Liver (tissue), 9 donors: Measurements from ENCODE around the gene TNPO3. TPM values are rescaled to one million over a fixed set of nuclear protein-coding genes. Genes with fewer than 3 reads are reported as not detected.

Source experiments
- DNase-seq: peaks from one replicate; pipeline ENCODE4 v3.0.0-alpha.2; 2017; ENCODE audit warnings: low spot score
- H3K27ac ChIP-seq, 2 donors: one replicate each; pipeline ENCODE4 v1.7.0; 2013; ENCODE audit warnings: inconsistent platforms in 2 of 2, low read length in 2 of 2, control low read depth in 1 of 2, low read depth in 1 of 2, mild to moderate bottlenecking in 1 of 2
- H3K27me3 ChIP-seq, 4 donors: one replicate each; pipeline versions ENCODE4 v1.6.1 to v1.7.0; 2013; ENCODE audit warnings: low read length in 3 of 4, inconsistent platforms in 1 of 4, mild to moderate bottlenecking in 1 of 4, moderate library complexity in 1 of 4; ENCODE audit not compliant: control insufficient read depth in 4 of 4, insufficient read depth in 4 of 4
- H3K36me3 ChIP-seq, 4 donors: one replicate each; pipeline versions ENCODE4 v1.6.1 to v1.7.0; 2013; ENCODE audit warnings: low read length in 3 of 4, mild to moderate bottlenecking in 3 of 4, low read depth in 1 of 4, moderate library complexity in 1 of 4; ENCODE audit not compliant: control insufficient read depth in 4 of 4, insufficient read depth in 3 of 4
- H3K4me1 ChIP-seq, 4 donors: one replicate each; pipeline versions ENCODE4 v1.6.1 to v1.7.0; 2013; ENCODE audit warnings: low read length in 3 of 4, mild to moderate bottlenecking in 3 of 4, moderate library complexity in 1 of 4; ENCODE audit not compliant: control insufficient read depth in 4 of 4, insufficient read depth in 4 of 4
- H3K4me3 ChIP-seq, 3 donors: one replicate each; pipeline versions ENCODE4 v1.6.1 to v1.7.0; 2013; ENCODE audit warnings: low read length in 3 of 3, control low read depth in 1 of 3, low read depth in 1 of 3, mild to moderate bottlenecking in 1 of 3
- H3K9ac ChIP-seq, 2 donors: one replicate each; pipeline ENCODE4 v1.7.0; 2013; ENCODE audit warnings: low read length in 2 of 2, mild to moderate bottlenecking in 2 of 2, moderate library complexity in 2 of 2, control low read depth in 1 of 2, low read depth in 1 of 2
- H3K9me3 ChIP-seq, 4 donors: one replicate each; pipeline versions ENCODE4 v1.6.1 to v1.7.0; 2013; ENCODE audit warnings: low read length in 3 of 4; ENCODE audit not compliant: control insufficient read depth in 4 of 4
- CTCF ChIP-seq: fragments of 150-350 bp; IDR thresholded peaks from 2 replicates; pipeline ENCODE4 v1.5.1; 2017; ENCODE audit warnings: improper control_type of control experiment, low read depth, low read length; ENCODE audit not compliant: missing input control
- FOXA1 ChIP-seq: IDR thresholded peaks from 2 replicates; pipeline ENCODE4 v1.6.1; 2016; ENCODE audit warnings: antibody characterized with exemption
- FOXA2 ChIP-seq: IDR thresholded peaks from 2 replicates; pipeline ENCODE4 v1.6.1; 2016; ENCODE audit warnings: antibody characterized with exemption
- GABPA ChIP-seq, 2 donors: IDR thresholded peaks in 1 of 2; conservative IDR thresholded peaks in 1 of 2; 2 replicates each; pipeline ENCODE4 v1.6.1; 2016; ENCODE audit warnings: antibody characterized with exemption in 2 of 2, mild to moderate bottlenecking in 1 of 2, moderate library complexity in 1 of 2
- HNF4A ChIP-seq, 2 donors: conservative IDR thresholded peaks; 2 replicates each; pipeline ENCODE4 v1.6.1; 2016; ENCODE audit warnings: antibody characterized with exemption in 2 of 2, mild to moderate bottlenecking in 2 of 2
- NR2F2 ChIP-seq: IDR thresholded peaks from 2 replicates; pipeline ENCODE4 v1.6.1; 2016; ENCODE audit warnings: antibody characterized with exemption
- RAD21 ChIP-seq, 2 donors: IDR thresholded peaks; 2 replicates each; pipeline ENCODE4 v1.6.1; 2016; ENCODE audit warnings: antibody characterized with exemption in 2 of 2, mild to moderate bottlenecking in 2 of 2
- REST ChIP-seq: IDR thresholded peaks from 2 replicates; pipeline ENCODE4 v1.6.1; 2016; ENCODE audit warnings: antibody characterized with exemption, mild to moderate bottlenecking
- RXRA ChIP-seq, 2 donors: IDR thresholded peaks; 2 replicates each; pipeline ENCODE4 v1.6.1; 2017 to 2018; ENCODE audit warnings: antibody characterized with exemption in 2 of 2, mild to moderate bottlenecking in 1 of 2
- SP1 ChIP-seq: IDR thresholded peaks from 2 replicates; pipeline ENCODE4 v1.6.1; 2018; ENCODE audit warnings: antibody characterized with exemption, mild to moderate bottlenecking
- TAF1 ChIP-seq: conservative IDR thresholded peaks from 2 replicates; pipeline ENCODE4 v1.6.1; 2016; ENCODE audit warnings: antibody characterized with exemption, mild to moderate bottlenecking
- YY1 ChIP-seq: IDR thresholded peaks from 2 replicates; pipeline ENCODE4 v1.6.1; 2016; ENCODE audit warnings: antibody characterized with exemption, mild to moderate bottlenecking
- WGBS: extraction: QIAGEN DNeasy Blood & Tissue Kit; methylation state at CpG from one replicate; pipeline ENCODE4 v1.1.7; 2013; 5-methylcytosine and 5-hydroxymethylcytosine counted together
- polyA plus RNA-seq, 2 donors: library from polyadenylated mRNA; stranded (reverse) in 1 of 2; unstranded in 1 of 2; fragments of 200-250 nt in 1 of 2; fragments of >200 nt in 1 of 2; fragmentation: Nextera tagmentation in 1 of 2; extraction: Ambion mirVana in 1 of 2; gene quantifications; one replicate each; pipeline versions ENCODE4 v1.2.1 to v1.2.3, GENCODE V29; 2013 to 2015
- total RNA-seq, 2 donors: library from RNA; depleted of rRNA; stranded (reverse); fragments of >200 nt; gene quantifications; one replicate each; pipeline ENCODE4 v1.2.3, GENCODE V29; 2014
- donor health status: healthy.
- donor health status: healthy.
- donor health status: healthy.
- donor health status: healthy.
- donor health status: healthy.

Gene TNPO3
- total and polyA plus RNA-seq, 4 donors, result 9.2 to 38.9 (median 20.0) TPM

GRCh38 chr7:129091484-129092002 lies 36.6 kb upstream of the TNPO3 start:
- H3K4me1 ChIP-seq, result peaks cover 3 to 20% (median 13%) of the 10 kb centered on the region in 4 donors
- no peaks in the 10 kb centered on the region for H3K27me3 ChIP-seq
- H3K36me3 ChIP-seq, result no peaks in the 10 kb centered on the region
- peak overlapping the region in 1 of 2 donors; percentile 41 for H3K27ac ChIP-seq
- no peak overlapping the region for H3K9ac ChIP-seq
- 4% methylated on average over 11 of the region's 11 CpGs for WGBS
- DNase-seq, result peak; percentile 88
- peak in 1 of 2 donors; percentile 45 for TF ChIP-seq GABPA (IDR thresholded peaks at IDR 0.05 in 1 of 2, conservative IDR thresholded peaks at IDR 0.05 in 1 of 2)
- TF ChIP-seq CTCF, result peak; percentile 97
- no peak for TF ChIP-seq YY1
- no peak for TF ChIP-seq FOXA1
- peak; percentile 96 to 98 for TF ChIP-seq RAD21 (IDR thresholded peaks at IDR 0.05)
- H3K4me3 ChIP-seq, result peak overlapping the region in 1 of 3 donors; percentile 15
- no peaks in the 10 kb centered on the region for H3K9me3 ChIP-seq

- H3K27ac ChIP-seq, result peak overlapping the region in 1 of 2 donors; percentile 12
- 54% methylated on average over 5 of the region's 5 CpGs for WGBS
- no peak for DNase-seq
Measured at GRCh38 chr7:129090300-129090907, 35.5 kb upstream of the TNPO3 start.

More at GRCh38 chr7:129090300-129090907, 35.5 kb upstream of the TNPO3 start:
- TF ChIP-seq FOXA2, result no peak
- no peak for TF ChIP-seq GABPA (IDR thresholded peaks at IDR 0.05 in 1 of 2, conservative IDR thresholded peaks at IDR 0.05 in 1 of 2)
- TF ChIP-seq NR2F2, result no peak
- TF ChIP-seq TAF1, result no peak
- TF ChIP-seq HNF4A (conservative IDR thresholded peaks at IDR 0.05), result no peak
- TF ChIP-seq YY1, result no peak
- no peak for TF ChIP-seq RAD21 (IDR thresholded peaks at IDR 0.05)
- no peak for TF ChIP-seq REST
- TF ChIP-seq RXRA (IDR thresholded peaks at IDR 0.05), result no peak
- no peak for TF ChIP-seq SP1
- Histone ChIP-seq H3K9ac (no peak overlapping the region), H3K4me3 (no peak overlapping the region), H3K27me3 (no peaks in the 10 kb centered on the region), H3K36me3 (no peaks in the 10 kb centered on the region), H3K9me3 (no peaks in the 10 kb centered on the region), H3K4me1 (peaks cover 3 to 20% (median 13%) of the 10 kb centered on the region in 4 donors)
